HG03571 (cell line): Measurements from ENCODE around the gene AMOTL1.
"Not testable (repeated sequence)": the region's sequence is repeated elsewhere in the genome, so short reads cannot be mapped to it uniquely, and the experiment has no call there.

Experiments
- ATAC-seq: cut with Tn5 transposase; IDR thresholded peaks from one replicate; pipeline ENCODE4 v1.9.1; 2021; ENCODE audit not compliant: unreplicated experiment

AMOTL1 gene

GRCh38 chr11:94790661-94791180 is 22.6 kb downstream of the AMOTL1 start:
- no peak for ATAC-seq

DNA sequence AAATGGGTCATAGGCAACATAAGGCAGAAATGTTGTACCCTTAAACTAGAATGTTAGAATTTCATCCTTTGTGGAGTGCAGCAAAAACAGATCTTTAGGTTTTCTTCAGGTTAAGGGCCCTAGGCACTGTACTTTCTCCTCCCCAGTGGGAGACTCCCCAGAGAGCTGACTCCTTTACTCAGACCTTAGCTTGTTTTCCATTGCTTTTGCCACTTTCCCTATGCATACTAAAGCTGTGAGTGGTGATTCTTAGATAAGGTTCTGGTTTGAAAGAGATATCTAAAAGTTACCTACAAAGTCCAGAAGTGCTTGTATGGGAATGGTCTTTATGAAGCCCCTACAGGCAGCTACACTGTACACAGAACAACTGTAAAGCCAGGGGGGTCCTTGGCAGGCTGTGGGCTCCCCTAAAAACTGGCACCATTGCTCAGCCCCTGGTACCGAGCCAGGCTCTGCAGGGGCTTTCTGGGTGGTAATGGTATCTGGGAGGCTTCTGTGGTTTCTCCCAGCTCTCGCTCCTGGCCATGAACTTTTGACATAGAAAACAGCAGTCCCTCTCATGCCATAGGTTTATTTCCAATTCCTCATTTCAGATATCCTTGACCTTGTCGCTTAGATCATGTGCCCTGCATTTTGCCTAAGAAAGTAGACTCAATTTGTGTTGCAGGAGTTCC is 23.2 kb downstream of the AMOTL1 start:
- no peak for ATAC-seq

GRCh38 chr11:94791942-94792341 is 23.8 kb downstream of the AMOTL1 start:
- ATAC-seq: not testable (repeated sequence)

DNA sequence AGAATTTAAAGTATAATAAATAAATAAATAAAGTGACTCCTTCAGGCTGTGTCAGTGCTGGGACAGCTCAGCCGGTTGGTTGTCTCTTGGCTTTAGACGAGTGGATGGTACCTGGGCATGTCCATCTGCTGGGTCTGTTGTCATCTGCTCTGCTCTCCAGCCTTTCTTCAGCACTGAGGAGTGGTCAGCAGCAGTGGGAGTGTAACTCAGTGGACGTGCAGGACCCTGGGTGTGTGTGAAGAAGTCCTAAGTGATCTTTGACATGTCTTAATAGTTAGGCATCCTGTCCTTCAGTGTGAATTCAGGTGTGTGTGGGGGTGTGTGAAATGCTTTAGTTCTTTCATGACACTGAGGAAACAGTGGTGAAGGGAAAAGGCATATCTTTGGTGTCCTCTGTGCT is 24.3 kb downstream of the AMOTL1 start:
- ATAC-seq: no peak

- ATAC-seq: no peak
Observed at GRCh38 chr11:94793002-94793401, 24.8 kb downstream of the AMOTL1 start.

- ATAC-seq: no peak
Observed at GRCh38 chr11:94793822-94794221, 25.7 kb downstream of the AMOTL1 start.

GRCh38 chr11:94794287-94795168 is 26.4 kb downstream of the AMOTL1 start:
- ATAC-seq: no peak

GRCh38 chr11:94795476-94796189 is 27.5 kb downstream of the AMOTL1 start:
- no peak for ATAC-seq

- ATAC-seq: no peak
Observed at GRCh38 chr11:94796190-94796580, 28.0 kb downstream of the AMOTL1 start.

DNA sequence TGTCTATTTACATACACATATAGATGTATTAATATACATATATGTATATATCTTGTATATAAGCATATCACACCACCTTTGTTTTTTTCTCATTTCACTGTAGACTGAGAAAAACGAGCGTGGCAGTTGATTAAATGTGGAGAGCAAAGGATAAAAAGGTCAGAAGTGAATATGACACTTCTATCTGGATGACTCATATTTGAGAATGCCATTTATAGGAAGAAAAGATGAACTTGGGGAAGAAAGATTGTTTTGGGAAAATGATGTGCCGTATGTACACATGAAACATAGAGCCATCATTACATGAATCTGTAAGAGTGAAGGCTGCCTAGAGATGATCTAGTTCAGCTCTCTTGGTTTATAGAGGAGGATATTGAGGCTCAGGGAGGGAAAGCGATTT is 28.7 kb downstream of the AMOTL1 start:
- ATAC-seq: no peak

DNA sequence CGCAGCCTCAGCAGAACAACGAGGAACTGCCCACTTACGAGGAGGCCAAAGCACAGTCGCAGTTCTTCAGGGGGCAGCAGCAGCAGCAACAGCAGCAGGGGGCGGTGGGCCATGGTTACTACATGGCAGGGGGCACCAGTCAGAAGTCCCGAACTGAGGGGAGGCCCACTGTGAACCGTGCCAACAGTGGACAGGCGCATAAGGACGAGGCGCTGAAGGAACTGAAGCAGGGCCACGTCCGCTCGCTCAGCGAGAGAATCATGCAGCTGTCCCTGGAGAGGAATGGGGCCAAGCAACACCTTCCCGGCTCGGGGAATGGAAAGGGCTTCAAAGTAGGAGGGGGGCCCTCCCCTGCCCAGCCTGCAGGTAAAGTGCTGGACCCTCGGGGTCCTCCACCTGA is 31.6 kb downstream of the AMOTL1 start:
- no peak for ATAC-seq

GRCh38 chr11:94800414-94800813 is 32.3 kb downstream of the AMOTL1 start:
- ATAC-seq: no peak

GRCh38 chr11:94801866-94802460 is 33.8 kb downstream of the AMOTL1 start:
- no peak for ATAC-seq

GRCh38 chr11:94802501-94802900 is 34.3 kb downstream of the AMOTL1 start:
- no peak for ATAC-seq

DNA sequence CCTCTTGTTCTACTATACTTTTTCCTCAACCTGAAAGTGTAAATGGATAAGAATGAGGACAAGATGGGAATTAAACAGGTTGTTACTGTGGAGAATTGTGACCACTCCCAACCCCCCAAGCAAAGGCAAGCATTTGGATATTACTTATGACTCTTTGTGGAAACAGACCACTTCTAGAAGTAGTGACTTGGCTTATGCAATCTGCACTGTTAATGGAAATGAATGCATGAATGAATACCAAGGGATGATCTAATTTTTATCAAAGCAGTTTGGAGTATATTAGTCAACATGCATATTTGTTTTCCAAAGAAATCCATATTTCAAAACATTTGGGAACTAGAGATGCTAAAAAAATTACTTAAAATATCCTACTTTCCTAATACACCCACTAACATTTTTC is 35.3 kb downstream of the AMOTL1 start:
- ATAC-seq: no peak

DNA sequence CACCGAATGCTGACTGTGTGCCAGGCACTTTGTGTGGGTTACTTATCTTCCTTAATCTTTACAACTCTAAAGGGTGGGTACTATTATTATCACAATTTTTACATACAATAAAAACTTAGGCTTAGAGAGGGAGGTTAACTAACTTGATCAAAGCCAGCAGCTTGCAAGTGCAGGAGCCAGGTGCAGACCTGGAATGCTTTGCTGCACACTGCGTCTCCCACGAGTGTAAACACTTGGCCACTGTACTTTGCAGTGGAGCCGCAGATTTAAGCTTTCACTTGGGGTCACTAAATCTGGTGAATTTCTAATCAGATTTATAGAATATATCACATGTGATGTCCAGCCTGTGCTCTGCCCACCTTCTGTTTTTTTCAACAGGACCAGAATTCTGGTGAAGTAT is 36.7 kb downstream of the AMOTL1 start:
- ATAC-seq: no peak

DNA sequence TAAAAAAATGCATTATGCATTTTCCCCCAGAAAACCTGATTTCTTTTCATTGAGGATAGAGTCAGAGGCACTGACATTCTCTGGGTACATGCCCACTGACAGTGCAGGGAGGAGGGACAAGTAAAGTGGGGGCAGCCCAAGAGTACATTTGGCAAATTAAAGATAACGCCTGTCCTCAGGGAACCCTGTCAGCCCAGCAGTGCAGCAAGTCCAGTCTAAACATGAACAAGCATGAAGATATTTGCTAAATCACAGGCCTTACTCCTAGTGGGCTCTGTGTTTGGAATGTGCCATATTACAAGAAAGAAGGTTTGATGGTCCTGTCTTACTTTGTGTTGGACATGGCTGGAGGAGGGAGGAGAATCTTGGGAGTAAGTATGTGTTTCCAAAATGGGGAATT is 37.9 kb downstream of the AMOTL1 start:
- no peak for ATAC-seq

GRCh38 chr11:94806419-94806818 is 38.3 kb downstream of the AMOTL1 start:
- ATAC-seq: no peak

GRCh38 chr11:94809251-94809650 is 41.1 kb downstream of the AMOTL1 start:
- no peak for ATAC-seq

DNA sequence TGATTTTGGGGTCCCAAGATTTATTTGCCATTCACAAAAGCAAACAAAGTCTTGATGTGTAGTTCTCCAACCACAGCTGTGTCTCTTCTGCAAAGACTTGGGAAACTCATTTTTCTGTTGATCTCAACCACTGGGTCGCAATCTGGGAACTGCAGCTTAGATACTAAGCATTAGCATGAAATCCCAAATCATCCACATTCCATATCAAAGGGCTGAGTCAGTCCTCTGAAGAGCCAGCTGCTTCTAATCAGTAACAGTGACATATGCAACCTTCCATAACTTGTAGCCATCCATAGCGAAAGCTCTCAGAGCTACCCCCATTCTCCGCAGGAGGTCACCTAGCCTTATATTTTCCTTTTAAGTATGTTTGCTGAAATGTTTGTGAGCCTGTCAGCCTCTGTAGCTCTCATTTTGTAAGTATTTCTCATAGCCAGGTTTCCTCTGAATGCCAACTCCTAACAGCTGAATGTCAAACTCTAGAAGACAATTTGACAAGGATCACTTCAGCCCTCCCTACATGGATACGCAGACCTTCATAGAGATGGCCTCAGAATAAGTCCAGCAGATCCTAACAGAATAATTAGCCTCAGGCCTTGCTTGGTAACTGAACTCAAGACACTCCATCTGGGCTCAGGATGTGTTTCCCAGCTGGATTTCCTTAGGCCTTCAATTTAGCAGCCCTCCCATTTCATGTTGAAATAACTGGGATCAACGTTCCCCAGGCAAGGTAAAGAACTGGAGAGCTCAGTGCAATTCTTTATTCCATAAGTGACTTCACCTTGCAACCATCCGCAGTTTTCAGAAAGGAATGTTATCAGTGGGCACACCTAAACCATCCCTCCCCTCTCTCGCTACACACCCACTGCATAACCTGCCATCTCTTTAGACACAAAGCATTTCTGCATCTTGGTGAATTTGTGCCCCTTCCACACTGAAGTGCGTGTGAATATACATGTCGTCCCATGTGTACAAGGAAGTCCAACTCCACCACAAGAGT is 44.9 kb downstream of the AMOTL1 start:
- not testable (repeated sequence) for ATAC-seq
